WTC11 (cell line): ENCODE data around the gene NEK5. TPM values are rescaled to one million over a fixed set of nuclear protein-coding genes. Genes with fewer than 3 reads are reported as not detected.

ENCODE experiments used
- ATAC-seq: fragments of 200-7000 bp; cut with Tn5 transposase; 2 replicates; pipeline ENCODE4 v1.10.0; 2021; ENCODE audit warnings: mild to moderate bottlenecking, moderate library complexity
- CTCF ChIA-PET: fragments of 300-600 bp; sonication (Branson Sonifier 250); formaldehyde crosslinking; loops from one replicate; lab custom pipeline; 2021; ENCODE audit warnings: antibody characterized with exemption; lab: Charles Lee
- POLR2A ChIA-PET: fragments of 350-600 bp; sonication (Branson Sonifier 250); formaldehyde crosslinking; loops from one replicate; lab custom pipeline; 2021; ENCODE audit warnings: antibody characterized with exemption; lab: Charles Lee
- DNase-seq: peaks from one replicate; pipeline ENCODE4 v3.0.0; 2021; ENCODE audit warnings: low spot score
- H3K27ac Mint-ChIP-seq: 2 replicates; pipeline ENCODE4 v1.8.0; 2021; ENCODE audit warnings: mixed read lengths
- H3K27me3 Mint-ChIP-seq: 2 replicates; pipeline ENCODE4 v1.8.0; 2021; ENCODE audit warnings: low read depth, mild to moderate bottlenecking, moderate library complexity, mixed read lengths
- H3K36me3 Mint-ChIP-seq: 2 replicates; pipeline ENCODE4 v1.8.0; 2021; ENCODE audit warnings: mixed read lengths
- H3K4me1 Mint-ChIP-seq: 2 replicates; pipeline ENCODE4 v1.8.0; 2022; ENCODE audit warnings: mixed read lengths
- H3K4me3 Mint-ChIP-seq: 2 replicates; pipeline ENCODE4 v1.8.0; 2021; ENCODE audit warnings: mild to moderate bottlenecking, moderate library complexity, mixed read lengths
- H3K9me3 Mint-ChIP-seq: 2 replicates; pipeline ENCODE4 v1.8.0; 2021; ENCODE audit warnings: mixed read lengths
- ESRRA ChIP-seq: sonication (generic); formaldehyde crosslinking; IDR thresholded peaks from 2 replicates; pipeline ENCODE4 v1.8.1; 2022; ENCODE audit warnings: mild to moderate bottlenecking, missing genetic modification reagents, borderline replicate concordance
- MXD4 ChIP-seq: fragments of 250-450 bp; sonication (Bioruptor Pico); IDR thresholded peaks from 2 replicates; pipeline ENCODE4 v1.8.0; 2021; ENCODE audit warnings: mild to moderate bottlenecking, moderate library complexity, borderline replicate concordance
- PRRX2 ChIP-seq: fragments of 250-450 bp; sonication (Bioruptor Pico); IDR thresholded peaks from 2 replicates; pipeline ENCODE4 v1.8.0; 2021; ENCODE audit warnings: mild to moderate bottlenecking
- ZNF263 ChIP-seq: sonication (generic); formaldehyde crosslinking; IDR thresholded peaks from 2 replicates; pipeline ENCODE4 v1.8.1; 2022; ENCODE audit warnings: low read depth, mild to moderate bottlenecking, moderate library complexity, missing genetic modification reagents
- ZNF423 ChIP-seq: fragments of 250-450 bp; sonication (Bioruptor Pico); IDR thresholded peaks from 2 replicates; pipeline ENCODE4 v2.1.2; 2022; ENCODE audit warnings: mild to moderate bottlenecking, moderate library complexity
- ZNF671 ChIP-seq: fragments of 250-450 bp; sonication (Bioruptor Pico); IDR thresholded peaks from 2 replicates; pipeline ENCODE4 v1.8.0; 2021; ENCODE audit warnings: mild to moderate bottlenecking
- total RNA-seq: library from RNA; stranded (reverse); gene quantifications from 3 replicates; pipeline ENCODE4 v1.2.3, GENCODE V29; 2021
- TF ChIP-seq, protein P1 (sequence below): sonication (generic); formaldehyde crosslinking; IDR thresholded peaks from 2 replicates; pipeline ENCODE4 v1.8.0; 2022; ENCODE audit warnings: mild to moderate bottlenecking, missing genetic modification reagents
- TF ChIP-seq, protein P2 (sequence below): sonication (generic); formaldehyde crosslinking; IDR thresholded peaks from 2 replicates; pipeline ENCODE4 v1.8.0; 2023; ENCODE audit warnings: mild to moderate bottlenecking, missing genetic modification reagents
- TF ChIP-seq, protein P3 (sequence below): fragments of 250-450 bp; sonication (Bioruptor Pico); IDR thresholded peaks from 2 replicates; pipeline ENCODE4 v1.9.0; 2021; ENCODE audit warnings: mild to moderate bottlenecking
- TF ChIP-seq, protein P4 (sequence below): sonication (generic); formaldehyde crosslinking; IDR thresholded peaks from 2 replicates; pipeline ENCODE4 v1.8.0; 2022; ENCODE audit warnings: mild to moderate bottlenecking, missing genetic modification reagents
- TF ChIP-seq, protein P5 (sequence below): sonication (generic); formaldehyde crosslinking; IDR thresholded peaks from 2 replicates; pipeline ENCODE4 v1.8.1; 2022; ENCODE audit warnings: low read depth, missing genetic modification reagents, borderline replicate concordance
- TF ChIP-seq, protein P6 (sequence below): fragments of 250-450 bp; sonication (Bioruptor Pico); IDR thresholded peaks from 2 replicates; pipeline ENCODE4 v1.8.0; 2021; ENCODE audit warnings: mild to moderate bottlenecking
- TF ChIP-seq, protein P7 (sequence below): sonication (generic); formaldehyde crosslinking; IDR thresholded peaks from 2 replicates; pipeline ENCODE4 v1.8.1; 2023; ENCODE audit warnings: mild to moderate bottlenecking, missing genetic modification reagents, borderline replicate concordance

The NEK5 gene
- total RNA-seq, 1 experiment from 2014 or later: 0.55 TPM

DNA sequence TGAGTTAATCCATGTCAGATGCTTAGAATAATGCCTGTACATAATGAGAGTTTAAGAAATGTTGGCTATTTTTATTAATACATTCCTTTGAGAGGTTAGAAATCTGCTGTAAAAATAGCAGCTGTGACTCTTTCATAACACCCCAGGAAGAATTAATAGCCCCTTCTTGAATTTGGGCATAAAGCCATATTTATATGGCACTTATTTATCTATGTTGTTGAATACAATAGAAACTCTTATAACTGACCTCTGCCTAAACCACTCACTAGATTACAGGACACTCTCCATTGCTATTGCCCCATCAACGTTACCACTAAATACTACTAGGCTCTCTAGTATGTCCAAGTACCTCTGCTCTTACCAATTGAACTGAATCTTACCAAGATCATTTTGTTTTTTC is 16.3 kb downstream of the NEK5 start:
- TF ChIP-seq, protein P1, sequence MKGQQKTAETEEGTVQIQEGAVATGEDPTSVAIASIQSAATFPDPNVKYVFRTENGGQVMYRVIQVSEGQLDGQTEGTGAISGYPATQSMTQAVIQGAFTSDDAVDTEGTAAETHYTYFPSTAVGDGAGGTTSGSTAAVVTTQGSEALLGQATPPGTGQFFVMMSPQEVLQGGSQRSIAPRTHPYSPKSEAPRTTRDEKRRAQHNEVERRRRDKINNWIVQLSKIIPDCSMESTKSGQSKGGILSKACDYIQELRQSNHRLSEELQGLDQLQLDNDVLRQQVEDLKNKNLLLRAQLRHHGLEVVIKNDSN (CRISPR knock-in tag): no peak
- TF ChIP-seq, protein P2, sequence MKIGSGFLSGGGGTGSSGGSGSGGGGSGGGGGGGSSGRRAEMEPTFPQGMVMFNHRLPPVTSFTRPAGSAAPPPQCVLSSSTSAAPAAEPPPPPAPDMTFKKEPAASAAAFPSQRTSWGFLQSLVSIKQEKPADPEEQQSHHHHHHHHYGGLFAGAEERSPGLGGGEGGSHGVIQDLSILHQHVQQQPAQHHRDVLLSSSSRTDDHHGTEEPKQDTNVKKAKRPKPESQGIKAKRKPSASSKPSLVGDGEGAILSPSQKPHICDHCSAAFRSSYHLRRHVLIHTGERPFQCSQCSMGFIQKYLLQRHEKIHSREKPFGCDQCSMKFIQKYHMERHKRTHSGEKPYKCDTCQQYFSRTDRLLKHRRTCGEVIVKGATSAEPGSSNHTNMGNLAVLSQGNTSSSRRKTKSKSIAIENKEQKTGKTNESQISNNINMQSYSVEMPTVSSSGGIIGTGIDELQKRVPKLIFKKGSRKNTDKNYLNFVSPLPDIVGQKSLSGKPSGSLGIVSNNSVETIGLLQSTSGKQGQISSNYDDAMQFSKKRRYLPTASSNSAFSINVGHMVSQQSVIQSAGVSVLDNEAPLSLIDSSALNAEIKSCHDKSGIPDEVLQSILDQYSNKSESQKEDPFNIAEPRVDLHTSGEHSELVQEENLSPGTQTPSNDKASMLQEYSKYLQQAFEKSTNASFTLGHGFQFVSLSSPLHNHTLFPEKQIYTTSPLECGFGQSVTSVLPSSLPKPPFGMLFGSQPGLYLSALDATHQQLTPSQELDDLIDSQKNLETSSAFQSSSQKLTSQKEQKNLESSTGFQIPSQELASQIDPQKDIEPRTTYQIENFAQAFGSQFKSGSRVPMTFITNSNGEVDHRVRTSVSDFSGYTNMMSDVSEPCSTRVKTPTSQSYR: no peak
- TF ChIP-seq, protein P3, sequence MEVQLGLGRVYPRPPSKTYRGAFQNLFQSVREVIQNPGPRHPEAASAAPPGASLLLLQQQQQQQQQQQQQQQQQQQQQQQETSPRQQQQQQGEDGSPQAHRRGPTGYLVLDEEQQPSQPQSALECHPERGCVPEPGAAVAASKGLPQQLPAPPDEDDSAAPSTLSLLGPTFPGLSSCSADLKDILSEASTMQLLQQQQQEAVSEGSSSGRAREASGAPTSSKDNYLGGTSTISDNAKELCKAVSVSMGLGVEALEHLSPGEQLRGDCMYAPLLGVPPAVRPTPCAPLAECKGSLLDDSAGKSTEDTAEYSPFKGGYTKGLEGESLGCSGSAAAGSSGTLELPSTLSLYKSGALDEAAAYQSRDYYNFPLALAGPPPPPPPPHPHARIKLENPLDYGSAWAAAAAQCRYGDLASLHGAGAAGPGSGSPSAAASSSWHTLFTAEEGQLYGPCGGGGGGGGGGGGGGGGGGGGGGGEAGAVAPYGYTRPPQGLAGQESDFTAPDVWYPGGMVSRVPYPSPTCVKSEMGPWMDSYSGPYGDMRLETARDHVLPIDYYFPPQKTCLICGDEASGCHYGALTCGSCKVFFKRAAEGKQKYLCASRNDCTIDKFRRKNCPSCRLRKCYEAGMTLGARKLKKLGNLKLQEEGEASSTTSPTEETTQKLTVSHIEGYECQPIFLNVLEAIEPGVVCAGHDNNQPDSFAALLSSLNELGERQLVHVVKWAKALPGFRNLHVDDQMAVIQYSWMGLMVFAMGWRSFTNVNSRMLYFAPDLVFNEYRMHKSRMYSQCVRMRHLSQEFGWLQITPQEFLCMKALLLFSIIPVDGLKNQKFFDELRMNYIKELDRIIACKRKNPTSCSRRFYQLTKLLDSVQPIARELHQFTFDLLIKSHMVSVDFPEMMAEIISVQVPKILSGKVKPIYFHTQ: no peak
- TF ChIP-seq, protein P4, sequence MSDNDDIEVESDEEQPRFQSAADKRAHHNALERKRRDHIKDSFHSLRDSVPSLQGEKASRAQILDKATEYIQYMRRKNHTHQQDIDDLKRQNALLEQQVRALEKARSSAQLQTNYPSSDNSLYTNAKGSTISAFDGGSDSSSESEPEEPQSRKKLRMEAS (CRISPR knock-in tag): no peak
- TF ChIP-seq ZNF671 (no peak), ESRRA (CRISPR knock-in tag) (no peak), MXD4 (CRISPR knock-in tag) (no peak), PRRX2 (CRISPR knock-in tag) (no peak), ZNF423 (CRISPR knock-in tag) (no peak), ZNF263 (no peak)
- TF ChIP-seq, protein P5, sequence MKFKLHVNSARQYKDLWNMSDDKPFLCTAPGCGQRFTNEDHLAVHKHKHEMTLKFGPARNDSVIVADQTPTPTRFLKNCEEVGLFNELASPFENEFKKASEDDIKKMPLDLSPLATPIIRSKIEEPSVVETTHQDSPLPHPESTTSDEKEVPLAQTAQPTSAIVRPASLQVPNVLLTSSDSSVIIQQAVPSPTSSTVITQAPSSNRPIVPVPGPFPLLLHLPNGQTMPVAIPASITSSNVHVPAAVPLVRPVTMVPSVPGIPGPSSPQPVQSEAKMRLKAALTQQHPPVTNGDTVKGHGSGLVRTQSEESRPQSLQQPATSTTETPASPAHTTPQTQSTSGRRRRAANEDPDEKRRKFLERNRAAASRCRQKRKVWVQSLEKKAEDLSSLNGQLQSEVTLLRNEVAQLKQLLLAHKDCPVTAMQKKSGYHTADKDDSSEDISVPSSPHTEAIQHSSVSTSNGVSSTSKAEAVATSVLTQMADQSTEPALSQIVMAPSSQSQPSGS (CRISPR knock-in tag): no peak
- TF ChIP-seq, protein P6, sequence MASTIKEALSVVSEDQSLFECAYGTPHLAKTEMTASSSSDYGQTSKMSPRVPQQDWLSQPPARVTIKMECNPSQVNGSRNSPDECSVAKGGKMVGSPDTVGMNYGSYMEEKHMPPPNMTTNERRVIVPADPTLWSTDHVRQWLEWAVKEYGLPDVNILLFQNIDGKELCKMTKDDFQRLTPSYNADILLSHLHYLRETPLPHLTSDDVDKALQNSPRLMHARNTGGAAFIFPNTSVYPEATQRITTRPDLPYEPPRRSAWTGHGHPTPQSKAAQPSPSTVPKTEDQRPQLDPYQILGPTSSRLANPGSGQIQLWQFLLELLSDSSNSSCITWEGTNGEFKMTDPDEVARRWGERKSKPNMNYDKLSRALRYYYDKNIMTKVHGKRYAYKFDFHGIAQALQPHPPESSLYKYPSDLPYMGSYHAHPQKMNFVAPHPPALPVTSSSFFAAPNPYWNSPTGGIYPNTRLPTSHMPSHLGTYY (CRISPR knock-in tag): no peak
- TF ChIP-seq, protein P7, sequence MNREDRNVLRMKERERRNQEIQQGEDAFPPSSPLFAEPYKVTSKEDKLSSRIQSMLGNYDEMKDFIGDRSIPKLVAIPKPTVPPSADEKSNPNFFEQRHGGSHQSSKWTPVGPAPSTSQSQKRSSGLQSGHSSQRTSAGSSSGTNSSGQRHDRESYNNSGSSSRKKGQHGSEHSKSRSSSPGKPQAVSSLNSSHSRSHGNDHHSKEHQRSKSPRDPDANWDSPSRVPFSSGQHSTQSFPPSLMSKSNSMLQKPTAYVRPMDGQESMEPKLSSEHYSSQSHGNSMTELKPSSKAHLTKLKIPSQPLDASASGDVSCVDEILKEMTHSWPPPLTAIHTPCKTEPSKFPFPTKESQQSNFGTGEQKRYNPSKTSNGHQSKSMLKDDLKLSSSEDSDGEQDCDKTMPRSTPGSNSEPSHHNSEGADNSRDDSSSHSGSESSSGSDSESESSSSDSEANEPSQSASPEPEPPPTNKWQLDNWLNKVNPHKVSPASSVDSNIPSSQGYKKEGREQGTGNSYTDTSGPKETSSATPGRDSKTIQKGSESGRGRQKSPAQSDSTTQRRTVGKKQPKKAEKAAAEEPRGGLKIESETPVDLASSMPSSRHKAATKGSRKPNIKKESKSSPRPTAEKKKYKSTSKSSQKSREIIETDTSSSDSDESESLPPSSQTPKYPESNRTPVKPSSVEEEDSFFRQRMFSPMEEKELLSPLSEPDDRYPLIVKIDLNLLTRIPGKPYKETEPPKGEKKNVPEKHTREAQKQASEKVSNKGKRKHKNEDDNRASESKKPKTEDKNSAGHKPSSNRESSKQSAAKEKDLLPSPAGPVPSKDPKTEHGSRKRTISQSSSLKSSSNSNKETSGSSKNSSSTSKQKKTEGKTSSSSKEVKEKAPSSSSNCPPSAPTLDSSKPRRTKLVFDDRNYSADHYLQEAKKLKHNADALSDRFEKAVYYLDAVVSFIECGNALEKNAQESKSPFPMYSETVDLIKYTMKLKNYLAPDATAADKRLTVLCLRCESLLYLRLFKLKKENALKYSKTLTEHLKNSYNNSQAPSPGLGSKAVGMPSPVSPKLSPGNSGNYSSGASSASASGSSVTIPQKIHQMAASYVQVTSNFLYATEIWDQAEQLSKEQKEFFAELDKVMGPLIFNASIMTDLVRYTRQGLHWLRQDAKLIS (CRISPR knock-in tag): no peak
- ChIA-PET POLR2A (no interaction called here), CTCF (interaction anchor here (1.7 kb wide), 1 partner anchor 15 kb away, joined by 5 read pairs; no protein-coding TSS in a partner anchor)
- no peak overlapping the region for H3K27ac Mint-ChIP-seq
- ATAC-seq (no peak), DNase-seq (no peak)
- H3K4me3 Mint-ChIP-seq: no peak overlapping the region
- peaks cover 25% of the 10 kb centered on the region for H3K9me3 Mint-ChIP-seq
- peaks cover 20% of the 10 kb centered on the region for H3K36me3 Mint-ChIP-seq
- peaks cover 12% of the 10 kb centered on the region for H3K4me1 Mint-ChIP-seq
- H3K27me3 Mint-ChIP-seq: no peaks in the 10 kb centered on the region; the same call in none of the 2 replicates
